Measurements from ENCODE around the gene AGPAT1. TPM values are rescaled to one million over a fixed set of nuclear protein-coding genes. Genes with fewer than 3 reads are reported as not detected.
"Not testable (repeated sequence)": the region's sequence is repeated elsewhere in the genome, so short reads cannot be mapped to it uniquely, and the experiment has no call there.

AGPAT1 gene
- polyA plus RNA-seq, 3 donors = 9.9 to 34.4 (median 11.3) TPM

- Histone ChIP-seq H3K36me3 (replicated peaks in 1 of 2; ENCODE audit: control insufficient read depth in 1 of 2, insufficient read depth in 2 of 2, low read length in 2 of 2) (peaks cover 0 to 7% of the 10 kb centered on the region in 2 donors), H2AFZ (ENCODE audit: insufficient read depth, low read depth, low read length, poor library complexity, severe bottlenecking) (no peak overlapping the region), H3K4me2 (replicated peaks; ENCODE audit: extremely low read depth, low read length, poor library complexity, severe bottlenecking) (peak overlapping the region; percentile 83), H3K4me1 (ENCODE audit: control insufficient read depth in 1 of 2, insufficient read depth in 2 of 2, low read length in 2 of 2) (peaks cover 53 to 62% of the 10 kb centered on the region in 2 donors), H3K4me3 (replicated peaks in 1 of 3; ENCODE audit: low read depth in 2 of 3, low read length in 3 of 3) (peak overlapping the region in 1 of 3 experiments; percentile 98), H3K9me3 (replicated peaks in 1 of 2; ENCODE audit: control insufficient read depth in 1 of 2, insufficient read depth in 1 of 2, low read length in 2 of 2) (no peaks in the 10 kb centered on the region), H3K9ac (ENCODE audit: insufficient read depth, low read length, poor library complexity, severe bottlenecking) (no peak overlapping the region), H4K20me1 (ENCODE audit: insufficient read depth, low read length) (no peaks in the 10 kb centered on the region), H3K27ac (ENCODE audit: low read depth in 1 of 2, low read length in 2 of 2) (peak overlapping the region in 1 of 2 donors; percentile 95), H3K27me3 (ENCODE audit: control insufficient read depth in 2 of 2, insufficient read depth in 2 of 2, low read length in 2 of 2) (no peaks in the 10 kb centered on the region), H3K79me2 (ENCODE audit: insufficient read depth, low read length) (peaks cover 55% of the 10 kb centered on the region)
- DNase-seq = no peak
- Mint-ChIP-seq H3K27ac (peak overlapping the region; percentile 70 to 100 (median 98)), H3K36me3 (peaks cover 6 to 13% of the 10 kb centered on the region in 2 donors), H3K4me1 (peaks cover 56% of the 10 kb centered on the region), H3K27me3 (ENCODE audit: low read depth in 3 of 3) (peaks cover 0 to 5% (median 2%) of the 10 kb centered on the region in 3 donors), H3K9me3 (peaks cover 0 to 3% (median 0%) of the 10 kb centered on the region in 7 donors), H3K4me3 (no peak overlapping the region)
- WGBS (ENCODE audit: insufficient coverage) = 93% methylated on average over 3 of the region's 4 CpGs
- intact Hi-C loops (cut with micrococcal nuclease) = loop anchor here (2.0 to 5.0 kb wide), 3 partner anchors 16 to 64 kb away; partner anchors contain the start of genes FKBPL (in 2 of the 2) and RNF5 (in 1 of the 2)
- TF ChIP-seq CTCF (IDR thresholded peaks at IDR 0.05) = no peak
These were observed 18.5 kb upstream of the AGPAT1 start for GRCh38 chr6:32194388-32194787.

- Mint-ChIP-seq H3K4me3 (peak overlapping the region; percentile 96 to 98), H3K4me1 (peaks cover 67% of the 10 kb centered on the region), H3K27ac (peak overlapping the region; percentile 96 to 99 (median 98)), H3K36me3 (peaks cover 13 to 23% of the 10 kb centered on the region in 2 donors)
- Histone ChIP-seq H3K79me2 (ENCODE audit: insufficient read depth, low read length) (peaks cover 68% of the 10 kb centered on the region), H3K4me3 (replicated peaks in 1 of 3; ENCODE audit: low read depth in 2 of 3, low read length in 3 of 3) (peak overlapping the region; percentile 74 to 98 (median 81)), H3K36me3 (replicated peaks in 1 of 2; ENCODE audit: control insufficient read depth in 1 of 2, insufficient read depth in 2 of 2, low read length in 2 of 2) (peaks cover 1 to 12% of the 10 kb centered on the region in 2 donors), H2AFZ (ENCODE audit: insufficient read depth, low read depth, low read length, poor library complexity, severe bottlenecking) (peak overlapping the region; percentile 66), H3K9ac (ENCODE audit: insufficient read depth, low read length, poor library complexity, severe bottlenecking) (peak overlapping the region; percentile 84), H3K27ac (ENCODE audit: low read depth in 1 of 2, low read length in 2 of 2) (peak overlapping the region; percentile 89 to 95), H3K4me1 (ENCODE audit: control insufficient read depth in 1 of 2, insufficient read depth in 2 of 2, low read length in 2 of 2) (peaks cover 65 to 75% of the 10 kb centered on the region in 2 donors), H3K4me2 (replicated peaks; ENCODE audit: extremely low read depth, low read length, poor library complexity, severe bottlenecking) (peak overlapping the region; percentile 100)
- not testable (repeated sequence) for H3K9me3 ChIP-seq (replicated peaks in 1 of 2; ENCODE audit: control insufficient read depth in 1 of 2, insufficient read depth in 1 of 2, low read length in 2 of 2); H4K20me1 ChIP-seq (ENCODE audit: insufficient read depth, low read length); H3K9me3 Mint-ChIP-seq; H3K27me3 Mint-ChIP-seq (ENCODE audit: low read depth in 3 of 3); DNase-seq; H3K27me3 ChIP-seq (ENCODE audit: control insufficient read depth in 2 of 2, insufficient read depth in 2 of 2, low read length in 2 of 2)
- no CpG with 5 or more reads among the region's 13 CpGs for WGBS (ENCODE audit: insufficient coverage)
- intact Hi-C loops (cut with micrococcal nuclease) = loop anchor here in 1 of 2 donors (5.0 kb wide), 1 partner anchor 61 kb away; the partner anchor contains the start of gene FKBPL
These were observed 17.2 kb upstream of the AGPAT1 start for GRCh38 chr6:32193096-32193495.
